GM19043 (cell line): ENCODE results near the gene MYCN.
"Not testable (repeated sequence)": the region's sequence is repeated elsewhere in the genome, so short reads cannot be mapped to it uniquely, and the experiment has no call there.

ENCODE experiments used
- ATAC-seq: cut with Tn5 transposase; IDR thresholded peaks from one replicate; pipeline ENCODE4 v1.9.1; 2021; ENCODE audit warnings: low read depth; ENCODE audit not compliant: unreplicated experiment

The MYCN gene

GRCh38 chr2:15907461-15908324, 32.7 kb upstream of the MYCN start:
- ATAC-seq: no peak

GRCh38 chr2:15908371-15908770, 32.0 kb upstream of the MYCN start:
- no peak for ATAC-seq

- no peak for ATAC-seq
Measured at GRCh38 chr2:15909157-15909556, 31.2 kb upstream of the MYCN start.

- ATAC-seq: no peak
Measured at GRCh38 chr2:15909736-15910135, 30.6 kb upstream of the MYCN start.

- ATAC-seq: not testable (repeated sequence)
Measured at GRCh38 chr2:15911270-15911669, 29.1 kb upstream of the MYCN start.

GRCh38 chr2:15911686-15912085, 28.7 kb upstream of the MYCN start:
- no peak for ATAC-seq

GRCh38 chr2:15912203-15912602, 28.1 kb upstream of the MYCN start:
- no peak for ATAC-seq

GRCh38 chr2:15913146-15913545, 27.2 kb upstream of the MYCN start:
- ATAC-seq: no peak

- no peak for ATAC-seq
Measured at GRCh38 chr2:15914596-15915385, 25.6 kb upstream of the MYCN start.

GRCh38 chr2:15915546-15915945, 24.8 kb upstream of the MYCN start:
- ATAC-seq: not testable (repeated sequence)

- ATAC-seq: no peak
Measured at GRCh38 chr2:15916336-15916735, 24.0 kb upstream of the MYCN start.

GRCh38 chr2:15918761-15919356, 21.5 kb upstream of the MYCN start:
- ATAC-seq: no peak

- ATAC-seq: no peak
Measured at GRCh38 chr2:15919716-15920434, 20.5 kb upstream of the MYCN start.

GRCh38 chr2:15920696-15921095, 19.7 kb upstream of the MYCN start:
- ATAC-seq: no peak

- no peak for ATAC-seq
Measured at GRCh38 chr2:15923597-15923996, 16.8 kb upstream of the MYCN start.

GRCh38 chr2:15925819-15926218, 14.5 kb upstream of the MYCN start:
- no peak for ATAC-seq

GRCh38 chr2:15926252-15926651, 14.1 kb upstream of the MYCN start:
- ATAC-seq: no peak

GRCh38 chr2:15927551-15928218, 12.7 kb upstream of the MYCN start:
- no peak for ATAC-seq

- ATAC-seq: not testable (repeated sequence)
Measured at GRCh38 chr2:15929008-15929407, 11.3 kb upstream of the MYCN start.

GRCh38 chr2:15929861-15930260, 10.5 kb upstream of the MYCN start:
- no peak for ATAC-seq
